NCI-H1105 (cell line): ENCODE results near the gene PKNOX2.

Experiments
- DNase-seq: peaks from one replicate; lab custom pipeline; 2025; lab: John Stamatoyannopoulos, UW

The PKNOX2 gene

GRCh38 chr11:125443767-125444311 is 279.3 kb downstream of the PKNOX2 start:
- DNase-seq: no peak

GRCh38 chr11:125445731-125446130 is 281.2 kb downstream of the PKNOX2 start:
- DNase-seq: no peak

- DNase-seq: no peak
Observed at GRCh38 chr11:125446279-125446678, 281.7 kb downstream of the PKNOX2 start.

- no peak for DNase-seq
Observed at GRCh38 chr11:125447721-125448120, 283.2 kb downstream of the PKNOX2 start.

GRCh38 chr11:125448136-125448535 is 283.6 kb downstream of the PKNOX2 start:
- DNase-seq: no peak

DNA sequence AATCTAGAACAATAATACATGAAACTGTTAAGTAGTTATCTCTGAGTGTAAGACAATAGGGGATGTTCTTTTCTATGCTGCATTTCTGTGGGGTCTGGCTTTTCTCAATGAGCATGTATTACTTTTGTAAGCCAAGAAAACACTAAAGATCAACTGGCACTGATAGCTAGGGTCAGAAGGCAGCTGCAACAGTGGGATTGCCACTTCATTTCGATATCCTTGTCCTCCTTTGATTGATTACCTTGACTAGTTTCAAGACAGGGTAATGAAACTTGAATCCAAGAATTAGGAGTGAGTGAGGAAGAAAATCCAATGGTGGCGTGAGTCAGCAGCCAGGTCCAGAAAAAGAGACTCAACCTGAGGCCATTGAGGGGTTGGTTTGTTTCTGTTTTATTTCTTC is 285.0 kb downstream of the PKNOX2 start:
- no peak for DNase-seq

GRCh38 chr11:125451400-125452124 is 287.0 kb downstream of the PKNOX2 start:
- DNase-seq: no peak

- DNase-seq: no peak
Observed at GRCh38 chr11:125452125-125452470, 287.5 kb downstream of the PKNOX2 start.

- no peak for DNase-seq
Observed at GRCh38 chr11:125454047-125454446, 289.5 kb downstream of the PKNOX2 start.

DNA sequence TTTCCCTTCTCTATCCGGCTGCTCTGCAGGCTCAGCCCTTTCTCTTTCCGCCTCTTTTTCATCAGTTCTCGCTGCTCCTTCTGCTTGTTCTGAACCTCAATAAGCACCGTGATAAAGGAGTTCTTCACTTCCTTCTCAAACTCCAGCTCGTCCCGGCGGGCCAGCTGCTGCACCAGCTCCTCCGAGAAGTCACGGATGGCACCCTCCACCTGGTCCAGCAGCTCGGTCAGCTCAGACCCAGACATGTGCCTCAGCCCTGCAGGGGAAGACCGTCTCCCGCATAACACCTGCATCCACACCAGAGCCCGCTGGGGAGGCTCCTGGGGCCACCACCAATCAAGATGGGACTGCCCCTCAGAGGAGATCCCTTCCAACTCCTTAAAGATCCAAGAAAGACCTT is 291.3 kb downstream of the PKNOX2 start:
- DNase-seq: no peak

DNA sequence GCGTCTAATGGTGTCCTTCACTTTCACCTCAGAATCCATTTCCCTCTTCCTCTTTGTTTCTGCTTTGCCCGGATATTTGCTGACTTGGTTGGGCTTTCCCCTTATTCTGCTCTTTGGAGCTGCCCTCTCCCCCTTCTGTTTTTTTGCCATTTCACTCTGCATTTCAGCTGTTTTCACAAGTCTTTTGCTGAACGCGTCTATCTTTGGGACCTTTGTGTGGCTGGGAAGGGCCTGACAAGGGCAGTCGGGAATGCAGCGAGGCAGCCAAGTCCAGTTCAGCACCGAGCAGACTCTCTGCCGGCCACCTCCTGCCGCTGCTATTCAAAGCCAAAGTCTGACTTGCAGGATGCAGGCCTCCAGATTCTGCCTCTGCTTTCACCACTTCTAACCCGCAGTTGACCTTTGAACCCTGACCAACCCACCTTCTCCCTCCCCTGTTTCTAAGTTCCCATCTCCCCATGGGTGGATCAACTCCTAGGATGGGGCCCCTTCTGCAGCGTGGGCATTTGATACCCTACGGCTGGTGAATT is 293.3 kb downstream of the PKNOX2 start:
- DNase-seq: no peak

- no peak for DNase-seq
Observed at GRCh38 chr11:125460275-125460674, 295.7 kb downstream of the PKNOX2 start.

DNA sequence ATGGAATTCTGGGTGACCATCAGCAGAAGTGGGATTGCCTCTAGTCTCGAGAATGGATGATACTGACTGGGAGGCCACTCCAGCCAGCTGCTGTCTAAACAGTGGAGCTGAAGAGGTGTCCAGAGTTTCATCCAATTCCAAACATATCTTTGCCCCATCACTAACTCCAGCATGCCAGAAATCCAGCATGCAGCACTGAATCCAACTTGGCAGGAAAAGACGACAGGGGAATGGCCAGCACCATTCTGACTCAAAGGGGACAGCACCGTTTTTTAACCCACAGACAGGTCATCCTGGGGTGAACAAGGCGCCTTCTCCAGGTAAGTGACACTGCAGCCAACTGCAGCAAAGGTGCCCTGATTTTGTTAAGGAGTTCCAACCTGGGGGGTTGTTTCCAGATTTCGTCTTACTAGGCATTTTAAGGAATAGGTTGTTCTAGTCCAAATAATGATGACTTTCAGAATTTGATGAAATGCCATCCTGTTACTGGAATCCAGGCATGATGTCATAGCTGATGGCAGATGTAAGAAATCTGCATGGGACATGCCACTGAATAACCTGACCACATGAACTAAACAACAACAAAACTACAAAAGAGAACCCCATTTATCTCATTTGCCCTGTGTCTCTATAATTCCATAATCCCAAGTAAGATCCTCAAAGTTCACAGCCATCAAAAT is 299.2 kb downstream of the PKNOX2 start:
- no peak for DNase-seq

DNA sequence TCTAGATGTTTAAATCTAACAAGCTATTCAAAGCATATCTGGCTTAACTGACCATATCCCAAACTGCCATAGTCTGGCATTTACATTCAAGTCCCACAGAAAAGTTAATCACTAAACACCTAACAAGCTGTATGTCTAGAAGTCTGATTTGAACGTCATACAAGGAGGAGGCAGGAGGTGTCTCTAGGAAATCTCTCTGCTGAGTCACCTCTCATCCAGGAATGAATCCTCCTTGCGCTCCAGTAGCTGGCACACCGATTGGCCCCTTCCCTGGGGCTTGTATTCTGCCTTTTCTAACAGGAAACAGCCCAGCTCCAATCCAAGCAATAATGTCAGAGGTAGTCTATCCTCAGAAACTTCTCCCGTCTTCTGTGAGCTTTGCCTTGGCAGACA is 299.7 kb downstream of the PKNOX2 start:
- no peak for DNase-seq

- no peak for DNase-seq
Observed at GRCh38 chr11:125464666-125465065, 300.1 kb downstream of the PKNOX2 start.

- DNase-seq: no peak
Observed at GRCh38 chr11:125465255-125465654, 300.7 kb downstream of the PKNOX2 start.

- DNase-seq: no peak
Observed at GRCh38 chr11:125465701-125466100, 301.1 kb downstream of the PKNOX2 start.

- DNase-seq: no peak
Observed at GRCh38 chr11:125468025-125468424, 303.5 kb downstream of the PKNOX2 start.

GRCh38 chr11:125468852-125469251 is 304.3 kb downstream of the PKNOX2 start:
- no peak for DNase-seq

DNA sequence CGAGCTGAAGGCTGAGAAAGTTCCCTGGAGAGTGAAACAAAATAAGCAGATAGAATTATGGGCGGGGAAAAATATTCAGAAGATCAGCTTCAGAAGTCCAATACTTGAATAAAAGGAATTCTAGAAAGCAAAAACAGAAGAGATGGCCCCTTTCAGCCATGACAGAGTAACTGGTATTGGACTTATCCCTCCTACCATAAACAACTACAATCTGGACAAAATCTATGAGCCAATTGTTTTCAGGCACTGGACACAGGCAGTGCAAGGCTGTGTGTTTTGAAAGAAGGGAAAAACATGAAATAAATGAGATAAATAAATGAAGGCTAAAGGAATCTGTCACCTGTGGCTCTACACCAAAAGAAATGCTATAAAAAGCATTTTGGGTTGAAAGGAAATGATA is 305.8 kb downstream of the PKNOX2 start:
- no peak for DNase-seq

DNA sequence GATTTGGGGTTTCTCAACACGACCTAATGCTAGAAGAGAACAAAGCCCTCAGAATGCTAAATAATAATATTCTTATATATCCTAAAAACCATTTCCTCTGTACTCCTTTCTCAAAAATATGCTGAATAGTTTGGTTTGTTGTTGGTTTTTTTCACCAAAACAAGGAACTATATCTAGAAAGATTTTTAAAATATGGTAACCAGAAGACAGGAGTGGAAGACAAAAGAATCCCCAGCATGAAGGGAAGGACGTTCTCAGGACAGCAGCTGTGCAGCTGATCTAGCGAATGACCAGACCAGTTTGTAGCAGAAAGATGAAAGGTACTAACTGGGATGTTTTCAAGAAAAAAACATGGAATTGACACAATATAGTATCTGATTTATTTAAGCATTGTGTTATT is 312.2 kb downstream of the PKNOX2 start:
- DNase-seq: no peak

DNA sequence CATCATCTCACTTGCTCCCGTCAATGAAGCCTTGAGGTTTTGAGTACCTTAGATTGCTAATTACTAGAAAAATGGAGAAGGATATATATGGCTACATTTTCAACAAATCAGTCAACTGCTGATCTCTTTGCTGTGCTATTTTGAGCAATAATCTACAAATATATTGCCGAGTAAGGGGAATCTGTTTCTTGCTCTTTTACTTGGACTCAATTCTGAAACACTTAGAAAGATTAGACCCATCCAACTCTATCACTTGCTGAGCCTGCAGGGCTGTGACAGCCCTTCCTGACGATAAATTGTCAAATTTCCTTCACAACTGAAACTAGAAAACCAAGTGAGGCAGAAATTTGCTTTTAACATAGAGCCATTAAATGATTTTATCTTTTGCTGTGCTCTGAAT is 314.6 kb downstream of the PKNOX2 start:
- no peak for DNase-seq

- DNase-seq: no peak
Observed at GRCh38 chr11:125481531-125481930, 317.0 kb downstream of the PKNOX2 start.
